GM10266 (cell line): ENCODE data around the gene EMILIN2.

Experiments used
- DNase-seq: peaks from one replicate; pipeline ENCODE4 v3.0.0; 2012; ENCODE audit errors: extremely low spot score
- CTCF ChIP-seq: IDR thresholded peaks from 2 replicates; pipeline ENCODE4 v1.5.1; 2012; ENCODE audit warnings: mild to moderate bottlenecking, low read depth; ENCODE audit not compliant: control insufficient read depth, insufficient read depth; ENCODE audit errors: missing control alignments

EMILIN2 gene

GRCh38 chr18:2881088-2881839, 34.5 kb downstream of the EMILIN2 start:
- DNase-seq = no peak
- TF ChIP-seq CTCF = no peak

- DNase-seq = no peak
- no peak for TF ChIP-seq CTCF
These were observed 35.0 kb downstream of the EMILIN2 start for GRCh38 chr18:2881840-2882195.

- DNase-seq = no peak
- TF ChIP-seq CTCF = no peak
These were observed 35.4 kb downstream of the EMILIN2 start for GRCh38 chr18:2882201-2882600.

GRCh38 chr18:2883076-2883735, 36.4 kb downstream of the EMILIN2 start:
- no peak for TF ChIP-seq CTCF
- peak; percentile 58 for DNase-seq

- no peak for DNase-seq
- TF ChIP-seq CTCF = no peak
These were observed 38.0 kb downstream of the EMILIN2 start for GRCh38 chr18:2884706-2885285.

GRCh38 chr18:2887470-2887869, 40.7 kb downstream of the EMILIN2 start:
- no peak for TF ChIP-seq CTCF

GRCh38 chr18:2889761-2890192, 43.0 kb downstream of the EMILIN2 start:
- no peak for TF ChIP-seq CTCF

More at GRCh38 chr18:2887470-2887869, 40.7 kb downstream of the EMILIN2 start:
- no peak for DNase-seq

More at GRCh38 chr18:2889761-2890192, 43.0 kb downstream of the EMILIN2 start:
- DNase-seq = no peak
